HG02588 (cell line): Measurements from ENCODE around the gene SNAPC2.

Experiments used
- ATAC-seq: cut with Tn5 transposase; IDR thresholded peaks from one replicate; pipeline ENCODE4 v1.9.1; 2021; ENCODE audit warnings: mild to moderate bottlenecking, moderate library complexity; ENCODE audit not compliant: unreplicated experiment

SNAPC2 gene

DNA sequence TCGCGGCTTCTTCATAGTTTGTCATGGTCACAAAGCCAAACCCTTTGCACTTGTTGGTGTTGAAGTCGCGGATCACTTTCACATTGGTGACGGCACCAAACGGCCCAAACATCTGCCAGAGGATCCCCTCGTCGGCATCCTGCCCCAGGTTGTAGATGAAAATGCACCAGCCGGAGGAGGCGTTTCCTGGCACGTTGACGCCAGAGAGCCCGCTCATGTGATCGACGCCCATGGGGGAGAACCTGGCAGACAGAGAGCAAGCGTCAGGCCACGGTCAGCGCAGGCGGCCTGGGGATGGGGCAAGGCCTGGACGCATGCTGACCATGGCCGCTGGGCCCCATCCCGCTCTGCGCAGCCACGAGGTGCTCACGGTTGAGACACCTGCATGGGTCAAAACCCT, 43.4 kb downstream of the SNAPC2 start:
- ATAC-seq, result no peak

DNA sequence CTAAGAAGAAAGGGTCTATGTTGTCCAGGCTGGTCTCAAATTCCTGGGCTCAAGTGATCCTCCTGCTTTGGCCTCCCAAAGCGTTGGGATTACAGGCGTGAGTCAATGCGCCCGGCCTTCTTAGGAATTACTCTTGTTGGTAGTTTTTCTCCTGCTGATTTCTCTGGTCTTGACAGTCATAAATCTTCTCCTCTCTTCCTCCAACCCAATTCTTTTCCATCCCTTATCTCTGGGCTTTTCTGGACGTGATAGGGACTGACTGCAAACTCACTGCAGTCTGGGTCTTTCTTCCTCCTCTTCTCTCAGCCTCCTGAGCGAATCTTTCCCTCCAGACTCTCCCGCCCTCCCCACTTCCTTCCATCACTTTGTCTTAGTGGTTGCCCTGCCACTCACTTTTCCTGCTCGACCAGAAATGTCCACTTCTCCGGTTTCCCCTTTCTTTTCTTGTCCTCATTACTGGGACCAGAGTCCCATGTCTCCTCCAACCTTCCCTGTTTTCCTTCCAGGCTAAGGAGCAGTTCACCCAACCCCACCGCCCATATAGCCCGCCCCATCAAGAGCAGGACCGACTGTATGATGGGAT, 45.2 kb downstream of the SNAPC2 start:
- ATAC-seq, result no peak

DNA sequence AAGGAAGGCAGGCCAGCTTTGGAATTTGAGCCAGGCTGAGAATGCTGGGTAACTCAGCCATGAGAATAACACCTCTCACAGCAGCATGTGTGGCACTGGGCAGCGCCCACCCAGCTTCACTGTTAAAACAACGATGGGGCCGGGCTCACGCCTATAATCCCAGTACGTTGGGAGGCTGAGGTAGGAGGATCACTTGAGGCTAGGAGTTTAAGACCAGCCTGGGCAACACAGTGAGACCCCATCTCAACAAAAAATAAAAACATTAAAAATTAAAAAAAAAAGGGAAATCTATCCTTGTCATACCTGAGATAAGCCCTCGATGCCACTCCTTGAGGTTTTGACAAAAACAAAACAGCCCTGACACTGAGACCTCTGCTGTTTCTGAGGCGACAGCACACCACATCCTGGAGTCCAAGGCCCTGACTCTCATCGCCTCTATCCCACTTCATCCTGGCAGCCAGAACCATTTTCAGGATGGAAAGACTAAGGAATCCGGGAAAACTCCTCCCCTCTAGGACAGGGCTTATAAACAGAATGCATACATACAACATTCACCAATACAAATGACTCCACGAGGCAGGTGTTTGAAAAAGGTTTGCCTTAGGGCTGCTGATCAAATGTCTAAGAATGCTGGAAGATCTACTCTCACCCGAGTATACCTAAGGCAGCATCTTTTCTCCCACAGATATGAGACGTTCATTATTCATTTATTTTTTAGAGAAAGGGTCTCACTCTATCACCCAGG, 46.0 kb downstream of the SNAPC2 start:
- no peak for ATAC-seq

DNA sequence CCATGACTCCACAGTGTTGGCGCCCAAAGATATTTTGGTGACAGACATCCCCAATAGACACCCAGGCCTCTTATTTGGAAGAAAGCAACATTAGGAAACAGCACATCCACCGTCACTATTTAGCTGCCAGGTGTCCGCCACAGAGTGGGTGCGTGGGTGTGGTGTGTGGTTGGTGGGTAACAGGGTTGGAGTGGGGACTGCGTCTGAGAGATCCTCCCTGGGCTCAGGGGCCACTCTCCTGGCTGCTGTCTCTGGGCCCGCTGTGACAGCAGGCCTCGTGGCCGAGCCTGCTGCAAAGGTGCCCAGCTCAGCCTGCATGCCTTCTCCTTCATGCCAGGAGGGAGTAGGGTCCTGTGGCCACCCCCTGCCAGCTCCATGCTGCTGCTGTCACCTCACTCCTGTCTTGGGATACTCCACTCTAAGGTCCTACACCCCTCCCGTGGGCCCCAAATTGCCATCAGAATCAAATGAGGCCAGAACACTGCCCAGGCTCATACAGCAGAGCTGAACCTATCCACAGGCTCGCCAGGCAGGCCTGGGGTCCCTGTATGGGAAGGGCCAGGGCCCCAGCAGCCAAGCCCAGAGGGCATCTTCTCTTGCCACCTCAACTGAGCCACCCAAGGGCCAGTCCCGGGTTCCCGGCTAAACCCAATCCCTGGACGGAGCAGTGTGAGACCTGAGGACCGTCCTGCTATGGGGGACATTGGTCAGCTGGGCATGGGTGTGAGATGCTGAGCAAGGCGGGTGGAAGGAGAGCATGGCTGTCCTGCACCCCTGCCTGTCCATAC, 48.1 kb downstream of the SNAPC2 start:
- ATAC-seq, result no peak

DNA sequence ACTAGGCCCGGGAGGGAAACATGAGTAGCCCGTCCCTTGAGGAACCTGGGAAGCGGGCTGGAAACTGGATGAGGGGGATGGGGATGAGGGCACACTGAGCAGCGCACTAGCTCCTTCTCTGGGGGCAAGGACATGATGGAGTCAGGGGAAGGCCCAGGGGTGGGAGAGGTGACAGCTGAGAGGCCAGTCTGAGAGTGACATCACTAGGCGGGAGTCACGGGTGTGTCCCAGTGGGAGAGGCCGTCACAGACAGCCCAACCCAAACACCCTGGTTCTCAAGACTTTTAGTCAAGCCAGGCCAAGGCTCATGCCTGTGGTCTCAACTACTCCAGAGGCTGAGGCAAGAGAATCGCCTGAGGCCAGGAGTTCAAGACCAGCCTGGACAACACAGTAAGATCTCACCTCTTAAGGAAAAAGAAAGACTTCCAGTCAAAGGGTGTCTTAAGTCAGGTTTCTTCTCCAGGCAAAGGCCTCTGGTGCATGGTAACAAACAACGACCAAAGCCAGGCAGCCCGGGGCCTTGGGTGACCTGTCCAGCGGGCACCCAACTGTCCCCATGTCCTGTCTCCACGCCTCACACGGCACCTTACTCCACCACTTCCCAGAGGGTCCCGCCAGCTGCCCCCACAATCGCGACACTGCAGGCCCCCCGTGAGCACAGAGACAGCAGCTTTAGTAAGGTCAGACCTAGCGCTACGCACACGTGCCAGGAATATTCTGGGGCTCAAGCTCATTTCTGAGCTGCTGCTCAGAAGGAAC, 48.8 kb downstream of the SNAPC2 start:
- no peak for ATAC-seq

DNA sequence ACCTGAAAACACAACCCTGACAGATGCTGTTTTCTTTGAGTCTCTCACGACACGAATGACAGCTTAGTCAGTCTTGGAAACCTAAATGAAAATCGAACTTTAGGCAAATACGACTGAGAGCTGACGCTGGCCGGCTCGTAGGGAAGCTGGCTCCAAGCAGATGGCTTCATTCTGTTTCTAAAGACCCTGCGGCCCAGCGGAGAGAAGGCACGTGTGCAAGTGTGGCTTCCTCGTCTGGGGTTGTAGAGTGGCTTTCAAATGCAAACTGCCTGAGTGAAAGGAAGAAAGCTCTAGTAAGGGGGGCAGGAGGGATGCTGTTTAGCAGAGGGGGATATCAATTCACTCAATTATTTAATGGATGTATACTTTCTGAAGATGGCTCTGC, 49.4 kb downstream of the SNAPC2 start:
- no peak for ATAC-seq

DNA sequence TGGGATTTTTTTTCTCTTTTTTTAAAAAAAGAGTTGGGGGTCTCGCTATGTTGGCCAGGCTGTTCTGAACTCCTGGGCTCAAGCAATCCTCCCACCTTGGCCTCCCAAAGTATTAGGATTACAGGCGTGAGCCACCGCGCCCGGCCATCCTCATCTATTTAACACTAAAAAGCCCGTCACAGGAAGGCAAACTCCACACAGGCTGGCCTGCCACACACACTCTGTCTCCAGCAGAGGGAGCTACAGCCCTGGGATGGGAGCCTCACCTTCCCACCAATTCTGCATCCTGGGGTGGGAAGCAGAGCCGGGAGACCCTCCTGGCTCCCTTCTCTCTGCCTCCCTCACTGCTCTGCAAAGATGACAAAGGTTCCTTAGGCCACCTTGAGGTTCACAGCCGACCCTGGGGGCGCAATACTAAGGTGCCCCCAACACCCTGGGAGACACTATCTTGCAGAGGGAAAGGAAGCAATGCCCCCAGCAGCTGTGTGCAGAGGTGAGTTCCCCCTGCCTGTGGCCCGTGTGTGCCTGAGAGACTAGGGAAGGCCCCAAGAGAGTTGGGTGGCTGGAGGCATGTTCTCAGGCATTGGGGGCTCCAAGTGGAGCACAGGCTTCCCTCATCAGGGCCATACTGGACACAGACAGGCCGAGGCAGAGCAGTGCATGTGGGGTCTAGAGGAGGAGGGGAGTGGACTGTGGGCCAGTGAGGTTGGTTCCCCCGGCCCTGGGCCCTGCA, 50.7 kb downstream of the SNAPC2 start:
- no peak for ATAC-seq

DNA sequence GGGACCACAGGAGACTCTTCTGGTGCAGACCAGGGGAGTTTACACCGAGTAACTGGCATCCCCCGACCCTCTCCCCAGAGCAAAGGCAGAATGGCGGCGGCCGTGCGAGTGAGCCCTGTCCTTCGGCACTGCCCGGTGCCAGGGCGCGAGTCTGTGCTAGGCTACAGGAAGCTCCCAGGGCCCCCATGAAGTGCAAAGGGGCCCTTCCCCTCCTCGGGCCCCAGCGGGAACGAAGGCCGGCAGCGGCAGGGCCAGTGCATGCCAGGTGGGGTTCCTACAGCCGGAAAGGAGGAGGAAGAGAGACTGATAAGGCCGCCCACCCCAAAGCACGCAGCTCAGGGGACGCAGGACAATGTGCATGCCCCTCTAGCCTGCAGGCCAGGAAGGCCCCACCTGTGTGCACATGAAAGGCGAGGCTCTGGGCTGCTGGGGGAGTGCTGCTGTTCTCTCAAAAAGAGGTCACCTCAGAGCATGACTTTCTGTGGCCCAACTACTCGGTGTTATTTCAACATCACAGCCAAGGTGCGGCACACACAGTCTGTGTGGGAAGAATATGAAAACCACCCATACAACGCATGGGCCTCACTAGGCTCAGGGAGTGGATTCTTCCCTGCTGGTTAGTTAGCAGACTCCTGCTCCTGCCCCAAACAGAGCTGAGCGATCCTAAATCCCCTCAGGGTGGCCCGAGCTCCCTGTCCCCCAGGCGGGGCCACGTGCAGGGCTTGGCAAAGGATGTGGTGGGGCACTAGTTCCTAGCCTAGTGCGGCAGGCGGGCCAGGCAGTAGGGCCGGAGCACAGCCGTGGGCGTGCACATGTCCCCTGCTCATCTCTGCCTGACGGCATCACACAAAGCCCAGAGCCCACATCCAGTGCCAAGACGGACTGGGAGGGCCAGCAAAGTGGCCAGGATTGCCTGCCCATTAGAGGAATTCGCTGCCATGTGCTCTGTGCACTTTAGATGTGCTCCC, 51.7 kb downstream of the SNAPC2 start:
- ATAC-seq, result no peak
